Esophagus muscularis mucosa (tissue), 4 donors: ENCODE results near the gene GRK5.

ENCODE experiments used
- EP300 ChIP-seq: sonication (generic); formaldehyde crosslinking; IDR thresholded peaks from one replicate; pipeline ENCODE4 v1.6.1; 2017; ENCODE audit warnings: antibody characterized with exemption
- POLR2A ChIP-seq: fragments of 450-650 bp; IDR thresholded peaks from one replicate; pipeline ENCODE4 v1.6.1; 2017; ENCODE audit warnings: antibody characterized with exemption, moderate library complexity, mild to moderate bottlenecking, low read depth
- POLR2AphosphoS5 ChIP-seq, 2 donors: sonication (generic); formaldehyde crosslinking; IDR thresholded peaks; one replicate each; pipeline ENCODE4 v1.6.1; 2017; ENCODE audit warnings: antibody characterized with exemption in 2 of 2
- TF ChIP-seq, protein P1 (sequence below), 3 experiments: fragments of 200-600 bp in 2 of 3; fragments of 450-650 bp in 1 of 3; sonication (generic) in 2 of 3; IDR thresholded peaks; one replicate each; pipeline ENCODE4 v1.5.1; 2017 to 2019; ENCODE audit warnings: antibody characterized with exemption in 3 of 3, mild to moderate bottlenecking in 2 of 3, moderate library complexity in 1 of 3

DNA sequence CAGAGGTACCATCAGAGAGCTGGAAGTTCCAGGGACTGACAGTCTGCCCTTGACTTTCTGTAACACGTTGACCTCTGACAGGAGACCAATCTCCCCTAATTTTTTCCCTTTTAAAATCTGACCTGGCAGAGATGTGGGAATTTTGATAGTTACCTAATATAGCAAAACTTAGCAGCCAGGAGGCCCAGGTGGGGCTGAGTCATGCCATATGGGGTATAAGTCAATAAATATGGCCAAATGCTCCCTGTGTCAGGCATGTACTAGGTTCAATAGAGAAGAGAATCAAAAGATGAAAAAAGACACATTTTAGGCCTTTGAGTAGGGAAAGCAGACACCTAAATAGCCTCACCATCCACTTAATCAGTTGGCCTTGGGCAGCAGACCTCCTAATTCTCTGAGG lies 6.1 kb upstream of the GRK5 start:
- TF ChIP-seq POLR2A (no peak), EP300 (no peak), POLR2AphosphoS5 (IDR thresholded peaks at IDR 0.05) (no peak)
- TF ChIP-seq, protein P1, sequence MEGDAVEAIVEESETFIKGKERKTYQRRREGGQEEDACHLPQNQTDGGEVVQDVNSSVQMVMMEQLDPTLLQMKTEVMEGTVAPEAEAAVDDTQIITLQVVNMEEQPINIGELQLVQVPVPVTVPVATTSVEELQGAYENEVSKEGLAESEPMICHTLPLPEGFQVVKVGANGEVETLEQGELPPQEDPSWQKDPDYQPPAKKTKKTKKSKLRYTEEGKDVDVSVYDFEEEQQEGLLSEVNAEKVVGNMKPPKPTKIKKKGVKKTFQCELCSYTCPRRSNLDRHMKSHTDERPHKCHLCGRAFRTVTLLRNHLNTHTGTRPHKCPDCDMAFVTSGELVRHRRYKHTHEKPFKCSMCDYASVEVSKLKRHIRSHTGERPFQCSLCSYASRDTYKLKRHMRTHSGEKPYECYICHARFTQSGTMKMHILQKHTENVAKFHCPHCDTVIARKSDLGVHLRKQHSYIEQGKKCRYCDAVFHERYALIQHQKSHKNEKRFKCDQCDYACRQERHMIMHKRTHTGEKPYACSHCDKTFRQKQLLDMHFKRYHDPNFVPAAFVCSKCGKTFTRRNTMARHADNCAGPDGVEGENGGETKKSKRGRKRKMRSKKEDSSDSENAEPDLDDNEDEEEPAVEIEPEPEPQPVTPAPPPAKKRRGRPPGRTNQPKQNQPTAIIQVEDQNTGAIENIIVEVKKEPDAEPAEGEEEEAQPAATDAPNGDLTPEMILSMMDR (IDR thresholded peaks at IDR 0.05) = no peak
